ENCODE data around the gene KRT4.
"Not testable (repeated sequence)": the region's sequence is repeated elsewhere in the genome, so short reads cannot be mapped to it uniquely, and the experiment has no call there.

Gene KRT4

GRCh38 chr12:52771505-52771904 lies 42.4 kb downstream of the KRT4 start:
- DNase-seq, result no peak

DNA sequence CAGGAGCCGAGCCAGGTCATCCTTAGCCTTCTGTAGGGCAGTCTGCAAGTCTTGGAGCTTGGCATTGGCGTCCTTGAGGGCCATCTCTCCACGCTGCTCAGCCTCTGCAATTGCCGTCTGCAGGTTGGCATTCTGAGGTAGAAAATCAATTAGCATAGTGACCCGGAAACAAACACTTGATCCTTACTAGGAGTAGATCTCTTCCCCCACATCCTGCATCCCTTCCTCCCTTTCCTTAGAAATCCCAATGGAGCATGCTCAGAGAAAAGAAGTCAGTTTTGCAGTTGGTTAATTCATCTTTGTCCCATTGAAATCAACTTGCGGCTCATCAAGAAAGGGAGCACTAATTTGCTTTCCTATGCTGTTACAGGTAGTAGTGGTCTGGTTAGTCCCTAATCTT lies 42.8 kb downstream of the KRT4 start:
- DNase-seq, result no peak

- no peak for DNase-seq
Measured at GRCh38 chr12:52769946-52770345, 44.0 kb downstream of the KRT4 start.

DNA sequence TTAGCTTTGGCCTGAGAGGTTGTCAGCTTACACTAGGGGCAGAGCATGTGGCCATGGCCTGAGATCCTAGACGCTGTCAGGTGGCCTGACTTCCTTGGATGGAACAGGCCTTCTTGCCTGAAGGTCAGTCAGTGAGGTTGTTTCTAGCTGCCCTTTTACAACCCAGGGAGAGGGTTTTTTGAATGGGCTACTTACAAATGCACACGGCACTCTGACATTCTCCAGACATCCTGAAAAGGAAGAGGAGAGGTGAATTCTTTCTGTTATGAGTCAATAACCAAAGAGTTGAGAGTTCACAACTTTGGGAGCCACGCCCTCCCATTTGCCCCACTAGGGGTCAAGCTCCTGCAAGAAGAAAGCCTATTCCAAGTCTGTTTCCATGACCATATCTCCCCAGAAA lies 44.6 kb downstream of the KRT4 start:
- DNase-seq, result no peak

DNA sequence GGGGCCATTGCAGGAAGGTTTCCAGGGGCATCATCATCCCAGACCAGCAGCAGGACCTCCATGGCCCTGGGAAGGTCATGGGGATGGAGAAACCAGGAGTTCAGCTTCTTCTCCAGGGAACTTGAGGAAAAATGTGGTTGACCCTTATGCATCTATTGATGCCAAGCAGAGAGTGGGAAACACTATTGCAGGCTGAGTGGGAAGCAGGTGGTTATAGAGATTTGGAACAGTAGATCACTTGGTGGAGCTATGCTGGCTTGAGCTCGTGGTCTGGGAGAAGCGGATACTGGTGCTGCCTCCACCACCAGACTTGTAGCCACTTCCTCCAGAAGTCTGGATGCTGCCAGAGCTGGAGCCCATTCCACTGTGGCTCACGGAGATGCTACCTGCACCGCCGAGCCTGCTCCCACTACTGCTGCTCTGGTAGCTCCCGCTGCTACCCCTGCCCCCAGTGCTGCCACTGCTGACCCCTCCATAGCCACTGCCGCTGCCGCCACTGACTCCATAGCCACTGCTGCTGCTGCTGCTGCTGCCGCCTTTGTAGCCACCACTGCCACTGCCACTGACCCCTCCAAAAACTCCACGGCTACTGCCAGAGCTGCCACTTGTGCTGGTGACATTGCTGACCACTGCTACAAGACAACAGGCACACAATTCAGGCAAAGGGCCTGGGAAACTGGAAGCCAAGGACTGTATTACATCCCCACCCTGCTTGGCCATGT lies 45.3 kb downstream of the KRT4 start:
- DNase-seq, result no peak

DNA sequence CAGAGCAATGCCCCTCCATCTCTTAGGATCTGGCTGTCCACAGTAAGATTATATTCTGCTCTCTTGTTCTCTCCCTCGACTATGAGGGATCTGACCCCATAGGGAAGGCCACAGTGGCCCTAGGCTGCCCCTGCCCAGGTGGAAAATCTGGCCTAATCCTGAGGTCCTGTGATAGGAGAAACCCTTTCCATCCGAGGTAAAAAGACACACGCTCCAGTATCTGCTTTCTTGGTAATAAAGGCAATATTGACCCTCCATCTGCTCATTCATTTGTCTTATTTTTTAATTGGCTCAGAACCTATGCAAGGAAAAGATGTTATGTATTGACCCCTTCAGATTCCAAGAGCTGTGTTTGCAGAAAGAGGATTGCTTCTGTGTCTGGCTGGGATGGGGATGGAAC lies 46.5 kb downstream of the KRT4 start:
- DNase-seq, result no peak

DNA sequence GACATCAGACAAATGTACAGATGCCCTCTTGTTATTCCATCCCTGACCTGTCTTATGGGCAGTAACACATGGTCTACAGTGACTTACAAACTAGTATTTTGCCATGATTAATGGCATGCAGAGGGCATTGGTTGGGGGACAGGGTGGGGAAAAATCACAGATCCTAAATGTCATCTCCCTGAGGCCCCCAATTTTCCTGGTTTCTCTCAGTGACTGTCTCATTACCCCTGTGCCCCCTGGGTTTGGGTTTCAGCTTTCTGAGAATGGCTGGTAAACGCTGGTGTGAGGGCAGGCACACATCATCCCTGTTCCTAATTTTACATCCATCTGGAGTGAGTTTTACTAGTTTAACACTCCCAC lies 46.9 kb downstream of the KRT4 start:
- DNase-seq, result no peak

GRCh38 chr12:52766351-52767019 lies 47.4 kb downstream of the KRT4 start:
- no peak for DNase-seq

DNA sequence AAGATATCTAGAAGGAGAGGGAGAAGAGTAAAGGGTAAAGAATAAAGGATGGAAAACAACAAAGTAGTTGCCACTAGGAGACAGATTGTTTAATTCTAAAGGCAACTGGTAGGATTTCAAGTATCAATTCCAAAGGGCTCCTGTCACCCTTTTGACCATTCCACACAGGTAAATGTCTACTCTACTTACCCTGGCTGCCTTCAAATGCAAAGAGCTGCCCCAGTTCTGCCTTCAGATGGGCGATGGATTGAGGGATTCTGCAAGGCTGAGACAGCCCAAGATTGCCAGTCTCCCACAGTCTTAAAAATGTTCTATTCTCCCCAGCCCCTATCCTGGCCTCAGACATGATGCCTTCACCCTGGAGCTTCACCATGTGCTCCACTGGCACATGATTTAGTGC lies 48.2 kb downstream of the KRT4 start:
- no peak for DNase-seq

- no peak for DNase-seq
Measured at GRCh38 chr12:52763991-52764390, 49.9 kb downstream of the KRT4 start.

GRCh38 chr12:52763036-52763659 lies 50.8 kb downstream of the KRT4 start:
- DNase-seq, result no peak

GRCh38 chr12:52761802-52762201 lies 52.1 kb downstream of the KRT4 start:
- DNase-seq, result no peak

DNA sequence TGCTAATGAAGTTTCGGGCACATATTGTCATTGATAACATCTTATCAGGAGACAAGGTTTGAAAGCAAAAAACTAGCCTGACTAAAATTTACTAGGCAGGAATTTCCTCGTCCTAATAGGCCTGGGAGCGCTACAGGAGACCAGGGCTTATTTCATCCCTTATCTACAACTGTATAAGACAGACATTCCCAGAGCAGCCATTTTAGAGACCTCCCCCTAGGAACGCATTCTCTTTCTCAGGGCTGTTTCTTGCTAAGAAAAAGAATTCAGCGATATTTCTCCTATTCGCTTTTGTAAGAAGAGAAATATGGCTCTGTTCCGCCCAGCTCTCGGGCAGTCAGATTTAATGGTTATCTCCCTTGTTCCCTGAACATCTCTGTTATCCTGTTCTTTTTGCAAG lies 52.7 kb downstream of the KRT4 start:
- DNase-seq, result not testable (repeated sequence)

DNA sequence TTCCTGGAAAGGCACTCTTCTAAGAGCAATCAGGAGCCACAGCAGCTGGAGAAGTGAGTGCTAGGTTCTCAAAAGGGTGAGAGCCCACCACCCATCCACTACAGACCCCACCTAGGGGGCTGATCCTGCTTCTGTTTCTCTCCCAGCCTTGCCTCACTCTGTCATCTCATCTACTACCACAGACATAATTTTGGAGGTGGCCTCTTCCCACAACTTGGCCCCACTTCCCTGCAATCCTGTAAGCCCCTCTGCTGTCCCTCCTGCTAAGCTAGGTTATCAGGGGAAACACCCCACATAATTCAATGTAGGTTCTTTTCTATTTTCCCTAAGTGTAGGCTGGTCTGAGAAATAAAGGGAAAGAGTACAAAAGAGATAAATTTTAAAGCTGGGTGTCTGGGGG lies 53.3 kb downstream of the KRT4 start:
- no peak for DNase-seq

GRCh38 chr12:52759695-52760094 lies 54.2 kb downstream of the KRT4 start:
- no peak for DNase-seq

DNA sequence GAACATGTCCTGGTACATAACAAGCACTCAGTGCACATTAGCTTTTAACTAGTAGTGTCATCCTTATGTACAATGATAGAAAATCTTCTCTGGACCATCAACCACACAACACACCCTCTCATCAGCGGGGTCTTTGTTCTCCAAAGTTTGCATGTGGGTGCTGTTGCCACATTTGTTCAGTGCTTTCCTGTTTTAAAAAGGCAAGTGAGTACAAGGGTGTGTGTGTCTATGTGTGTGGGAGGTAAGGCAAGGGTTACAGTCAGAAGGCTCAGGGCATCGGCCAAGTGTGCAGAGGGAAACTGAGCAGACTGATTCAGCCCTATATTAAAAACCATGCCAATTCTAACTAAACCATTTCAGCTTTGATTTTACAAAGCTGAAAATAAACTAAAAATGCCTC lies 54.7 kb downstream of the KRT4 start:
- DNase-seq, result no peak

GRCh38 chr12:52757449-52758176 lies 56.3 kb downstream of the KRT4 start:
- no peak for DNase-seq
